Activated CD8-positive, alpha-beta memory T cell treated with anti-CD3 and anti-CD28 coated beads, Interleukin-2, amount 50 U/mL, for 48 hours (primary cell): ENCODE measurements around the gene ARHGAP22.

Source experiments
- DNase-seq: peaks from one replicate; pipeline ENCODE4 v3.0.0-alpha.2; 2020

The ARHGAP22 gene

DNA sequence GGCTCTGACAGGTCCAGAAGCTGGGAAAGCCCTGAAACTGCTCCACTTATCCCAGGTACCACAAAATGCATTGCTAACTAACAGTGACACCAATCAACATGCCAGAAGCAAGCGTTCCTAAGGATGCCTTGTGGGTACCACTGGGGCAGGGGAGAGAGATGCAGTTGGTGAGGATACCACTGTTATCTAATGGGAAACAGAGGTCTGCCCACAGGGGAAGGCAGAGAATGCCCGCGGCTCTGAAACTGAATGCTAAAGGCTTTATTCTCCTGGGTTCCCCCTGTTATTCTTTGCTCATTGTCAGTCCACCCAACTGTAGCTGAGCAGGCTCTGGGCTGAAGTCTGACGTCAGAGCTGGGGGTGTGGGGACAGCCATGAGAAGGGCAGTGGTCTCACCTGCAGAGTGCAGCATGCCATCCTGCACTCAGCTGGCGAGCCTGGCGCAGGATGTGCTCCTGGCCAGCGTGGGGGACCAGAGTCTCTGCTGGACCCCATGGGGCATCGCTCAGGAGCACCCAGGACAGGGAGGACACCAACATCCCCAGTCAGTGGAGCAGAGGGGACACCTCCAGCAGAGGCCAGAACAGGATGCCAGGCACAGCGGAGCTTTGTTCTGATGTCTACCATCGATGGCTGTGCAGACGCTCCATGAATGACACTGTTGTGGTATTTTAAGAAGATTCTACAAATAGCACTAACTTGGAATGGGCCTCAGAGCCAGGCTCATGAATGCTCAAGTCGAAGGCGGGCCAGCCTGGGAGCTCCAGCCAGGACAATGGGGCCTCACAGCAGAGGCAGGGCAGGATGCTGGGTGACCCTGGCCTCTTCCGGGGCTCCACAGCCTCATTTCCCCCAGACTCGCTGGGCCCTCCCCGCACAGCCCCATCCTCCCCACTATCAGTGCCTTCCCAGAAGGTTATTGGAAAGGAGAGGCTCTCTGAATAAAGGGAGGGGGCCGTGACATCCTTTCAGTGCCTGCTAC lies 95.8 kb downstream of the ARHGAP22 start:
- DNase-seq: no peak

GRCh38 chr10:48507933-48508790 lies 96.7 kb downstream of the ARHGAP22 start:
- DNase-seq: no peak

GRCh38 chr10:48507494-48507893 lies 97.4 kb downstream of the ARHGAP22 start:
- DNase-seq: no peak

GRCh38 chr10:48506147-48506917 lies 98.5 kb downstream of the ARHGAP22 start:
- no peak for DNase-seq

GRCh38 chr10:48505394-48506112 lies 99.3 kb downstream of the ARHGAP22 start:
- DNase-seq: peak; percentile 32

DNA sequence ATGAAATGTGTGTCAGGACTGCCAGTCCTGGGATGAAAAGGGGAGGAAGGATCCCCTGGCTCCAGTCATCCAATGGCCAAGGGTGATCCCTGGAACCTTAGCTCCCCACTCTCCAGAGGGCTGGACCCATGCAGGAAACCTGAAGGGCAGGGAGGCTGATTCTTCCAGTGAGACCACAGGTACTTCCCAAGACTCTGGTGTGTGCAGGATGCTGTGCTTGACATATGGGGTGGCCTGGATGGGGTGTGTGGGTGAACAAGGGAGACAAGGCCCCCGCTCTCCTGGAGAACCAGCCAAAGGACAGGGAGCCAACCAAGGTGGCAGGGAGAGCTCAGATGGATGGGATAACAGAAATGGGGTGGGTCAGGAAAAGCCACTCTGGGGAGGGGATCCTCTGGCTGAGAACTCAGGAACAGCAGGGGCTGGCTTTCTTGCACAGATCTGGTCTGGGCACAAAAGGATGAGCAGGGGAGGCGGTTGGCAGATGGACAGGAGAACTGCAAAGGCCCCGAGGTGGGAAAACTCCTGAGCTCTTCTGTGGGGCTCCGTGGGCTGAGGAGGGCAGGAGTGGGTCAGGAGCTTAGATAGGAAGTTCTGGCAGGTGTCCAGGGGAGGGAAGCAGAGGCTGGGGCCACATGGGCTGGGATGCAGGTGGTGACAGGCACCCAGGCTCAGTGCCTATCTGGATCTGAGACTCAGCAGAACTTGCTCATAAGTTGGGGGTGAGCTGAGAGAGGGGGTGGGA lies 100.6 kb downstream of the ARHGAP22 start:
- DNase-seq: peak; percentile 33

GRCh38 chr10:48503293-48503911 lies 101.5 kb downstream of the ARHGAP22 start:
- peak; percentile 26 for DNase-seq

GRCh38 chr10:48502791-48503190 lies 102.1 kb downstream of the ARHGAP22 start:
- peak; percentile 30 for DNase-seq

- DNase-seq: no peak
Observed at GRCh38 chr10:48501787-48502771, 102.8 kb downstream of the ARHGAP22 start.

GRCh38 chr10:48501226-48501625 lies 103.6 kb downstream of the ARHGAP22 start:
- DNase-seq: peak; percentile 28

DNA sequence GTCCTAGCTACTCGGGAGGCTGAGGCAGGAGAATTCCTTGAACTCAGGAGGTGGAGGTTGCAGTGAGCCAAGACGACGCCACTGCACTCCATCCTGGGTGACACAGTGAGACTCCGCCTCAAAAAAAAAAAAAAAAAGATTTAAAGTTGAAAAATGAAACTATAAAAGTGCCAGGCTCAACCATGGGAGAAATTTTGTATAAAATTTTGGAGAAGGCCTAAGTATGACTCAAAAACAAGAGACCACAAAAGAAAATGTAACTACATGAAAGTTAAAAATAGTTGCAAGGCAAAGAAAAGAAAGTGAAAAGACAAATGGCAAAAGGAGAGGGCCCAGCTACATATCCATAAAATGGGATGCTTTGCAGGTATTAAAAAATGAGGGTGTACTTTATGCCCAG lies 104.1 kb downstream of the ARHGAP22 start:
- no peak for DNase-seq

GRCh38 chr10:48498940-48499510 lies 105.8 kb downstream of the ARHGAP22 start:
- DNase-seq: peak; percentile 22

DNA sequence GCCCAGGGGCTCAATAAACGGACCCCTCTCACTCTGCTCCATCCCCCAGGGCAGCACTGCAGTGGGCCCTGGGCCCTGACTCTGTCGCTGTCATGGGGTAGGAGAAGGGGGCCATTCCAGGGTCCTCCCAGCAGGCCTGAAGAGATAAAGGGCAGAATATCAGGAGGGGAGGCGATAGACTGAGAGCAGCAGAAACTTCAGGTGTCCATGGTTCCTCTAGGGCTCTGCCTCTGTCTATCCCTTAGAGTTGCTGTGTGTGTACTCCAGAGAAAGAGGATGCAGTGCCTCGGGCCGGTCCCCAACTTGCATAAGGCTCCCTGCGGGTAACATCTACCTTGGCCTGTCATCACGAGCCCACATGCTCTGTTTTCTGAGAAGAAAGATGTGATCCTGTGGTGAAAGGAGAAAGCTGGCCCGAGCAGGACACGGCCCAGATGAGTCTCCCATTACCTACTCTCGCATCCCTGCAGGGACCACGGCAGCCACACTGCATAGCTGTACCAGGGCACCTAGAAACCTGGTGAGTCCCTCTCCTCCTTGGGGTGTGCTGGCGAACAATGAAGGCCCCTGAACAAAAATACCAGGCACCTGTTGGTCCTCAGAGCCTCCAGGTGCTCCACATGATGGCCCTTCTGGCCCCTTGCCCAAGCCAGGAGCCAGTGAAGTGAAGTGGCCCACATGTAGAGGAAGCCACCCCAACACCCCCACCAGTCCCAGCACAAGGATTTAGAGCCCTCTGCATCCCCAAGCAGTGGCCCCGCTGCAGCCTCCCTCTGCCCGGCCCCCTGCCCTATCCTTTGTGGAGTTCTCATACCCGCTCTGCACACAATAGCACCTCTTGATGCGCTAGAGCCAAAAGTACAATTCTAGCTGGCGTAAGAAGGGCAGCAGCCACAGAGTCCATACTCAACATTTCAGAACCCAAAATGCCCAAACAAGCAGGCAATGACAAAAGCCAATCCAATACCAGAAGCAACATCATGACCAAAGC lies 106.8 kb downstream of the ARHGAP22 start:
- peak; percentile 32 for DNase-seq

GRCh38 chr10:48496831-48497779 lies 107.8 kb downstream of the ARHGAP22 start:
- peak; percentile 22 for DNase-seq

DNA sequence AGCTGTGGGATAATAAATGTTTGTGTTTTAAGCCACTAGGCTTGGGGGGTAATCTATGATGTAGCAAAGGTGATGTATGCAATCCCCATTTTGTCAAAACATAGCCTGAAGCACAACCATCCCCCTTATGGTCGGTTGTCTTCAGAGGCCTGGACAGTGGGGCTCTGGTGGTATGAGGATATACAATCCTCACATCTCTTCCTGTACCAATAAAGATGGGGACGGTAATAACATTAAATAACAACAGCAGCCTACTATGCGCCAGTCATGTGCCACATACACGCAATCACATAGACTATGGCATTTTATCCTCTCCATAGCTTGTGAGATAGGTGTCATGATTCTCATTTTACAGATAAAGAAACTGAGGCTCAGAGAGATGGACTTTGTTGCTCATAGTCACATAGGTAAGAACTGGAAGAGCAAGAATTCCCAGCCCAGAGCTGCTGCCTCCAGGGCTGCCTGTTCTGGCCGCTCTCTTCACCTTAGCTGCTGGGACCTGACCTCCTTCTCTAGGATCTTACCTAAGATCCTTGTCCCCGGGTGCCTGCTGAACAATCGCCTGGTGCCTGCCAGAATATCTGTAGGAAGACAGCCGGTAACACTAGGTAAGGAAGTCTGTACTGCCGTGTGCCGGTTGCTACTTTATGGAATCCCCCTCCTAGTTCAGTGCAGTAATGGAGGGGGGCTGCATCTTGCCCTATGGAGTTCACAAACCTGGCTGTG lies 108.6 kb downstream of the ARHGAP22 start:
- peak; percentile 29 for DNase-seq
